Natural killer cell (primary cell): ENCODE data around the gene ZNF366. TPM values are rescaled to one million over a fixed set of nuclear protein-coding genes. Genes with fewer than 3 reads are reported as not detected.

ENCODE experiments used
- ATAC-seq, 3 donors: fragments of 150-1000 bp in 2 of 3; fragments of 200-7000 bp in 1 of 3; cut with Tn5 transposase; 1 replicate in 1 of 3; 2 replicates in 2 of 3; pipeline ENCODE4 v1.10.0; 2021; ENCODE audit warnings: mild to moderate bottlenecking in 2 of 3, moderate library complexity in 2 of 3
- DNase-seq, 2 donors: peaks; one replicate each; pipeline versions ENCODE4 v3.0.0 to v3.0.0-alpha.2; 2013 to 2021; ENCODE audit warnings: mixed read lengths in 1 of 2
- H3K27ac ChIP-seq: one replicate; pipeline ENCODE4 v1.5.1; 2013; ENCODE audit warnings: mild to moderate bottlenecking, low read length
- H3K27me3 ChIP-seq: one replicate; pipeline ENCODE4 v1.6.1; 2013; ENCODE audit warnings: low read length; ENCODE audit not compliant: control insufficient read depth, insufficient read depth
- H3K36me3 ChIP-seq: one replicate; pipeline ENCODE4 v1.6.1; 2013; ENCODE audit warnings: low read length; ENCODE audit not compliant: control insufficient read depth, insufficient read depth
- H3K4me1 ChIP-seq: one replicate; pipeline ENCODE4 v1.6.1; 2013; ENCODE audit warnings: low read length; ENCODE audit not compliant: control insufficient read depth, insufficient read depth
- H3K4me3 ChIP-seq: one replicate; pipeline ENCODE4 v1.5.1; 2013; ENCODE audit warnings: low read length
- H3K9me3 ChIP-seq: one replicate; pipeline ENCODE4 v1.6.1; 2013; ENCODE audit warnings: low read length; ENCODE audit not compliant: control insufficient read depth, insufficient read depth
- H3K27ac Mint-ChIP-seq, 2 donors: one replicate each; pipeline ENCODE4 v1.8.0; 2022; ENCODE audit warnings: mild to moderate bottlenecking in 2 of 2, mixed read lengths in 2 of 2, moderate library complexity in 1 of 2
- H3K27me3 Mint-ChIP-seq, 2 donors: one replicate each; pipeline ENCODE4 v1.8.0; 2022; ENCODE audit warnings: low read depth in 2 of 2, mixed read lengths in 2 of 2
- H3K36me3 Mint-ChIP-seq: one replicate; pipeline ENCODE4 v1.8.0; 2022; ENCODE audit warnings: mixed read lengths
- H3K4me1 Mint-ChIP-seq, 2 donors: one replicate each; pipeline ENCODE4 v1.8.0; 2022; ENCODE audit warnings: mixed read lengths in 2 of 2
- H3K4me3 Mint-ChIP-seq: one replicate; pipeline ENCODE4 v1.8.0; 2022; ENCODE audit warnings: mild to moderate bottlenecking, moderate library complexity, mixed read lengths
- H3K9me3 Mint-ChIP-seq, 2 donors: one replicate each; pipeline ENCODE4 v1.8.0; 2022; ENCODE audit warnings: mixed read lengths in 2 of 2
- CTCF ChIP-seq: fragments of 200-600 bp; IDR thresholded peaks from one replicate; pipeline ENCODE4 v1.8.0; 2022; ENCODE audit warnings: antibody characterized with exemption
- WGBS: methylation state at CpG from one replicate; pipeline ENCODE4 v1.1.7; 2013; ENCODE audit warnings: missing lambda C conversion rate; ENCODE audit not compliant: insufficient coverage; 5-methylcytosine and 5-hydroxymethylcytosine counted together
- intact Hi-C: fragments of 100-400 bp; cut with micrococcal nuclease; formaldehyde crosslinking; loops from one replicate; pipeline ENCODE4 v1.14.2; 2022
- total RNA-seq, 4 donors: library from RNA; stranded (reverse); fragments of 120-200 nt in 1 of 4; gene quantifications; one replicate each; pipeline versions ENCODE4 v1.2.3 to v1.2.4, GENCODE V29; 2013 to 2022

The ZNF366 gene
- total RNA-seq, 3 donors from 2014 or later (not counting 1 experiment from before 2014, with no cell fraction given), result 0.54 TPM; not detected in 2

- Mint-ChIP-seq H3K9me3 (no peaks in the 10 kb centered on the region), H3K27me3 (peaks cover 4 to 20% of the 10 kb centered on the region in 2 donors), H3K27ac (no peak overlapping the region), H3K36me3 (no peaks in the 10 kb centered on the region), H3K4me3 (no peak overlapping the region), H3K4me1 (no peaks in the 10 kb centered on the region)
- H3K4me3 ChIP-seq, result no peak overlapping the region
- H3K4me1 ChIP-seq, result no peaks in the 10 kb centered on the region
- no peak for TF ChIP-seq CTCF
- WGBS, result 78% methylated on average over 4 of the region's 5 CpGs
- intact Hi-C loops, result no loop called here
- ATAC-seq (peak in 1 of 3 donors; percentile 50), DNase-seq (no peak)
- no peaks in the 10 kb centered on the region for H3K27me3 ChIP-seq
- H3K36me3 ChIP-seq, result no peaks in the 10 kb centered on the region
- H3K9me3 ChIP-seq, result no peaks in the 10 kb centered on the region
- H3K27ac ChIP-seq, result no peak overlapping the region
Measured at GRCh38 chr5:72468024-72468423, 39.2 kb downstream of the ZNF366 start.

GRCh38 chr5:72467461-72467860, 39.7 kb downstream of the ZNF366 start:
- H3K27ac Mint-ChIP-seq, result no peak overlapping the region
- intact Hi-C loops, result no loop called here
- no peaks in the 10 kb centered on the region for H3K4me1 Mint-ChIP-seq
- Histone ChIP-seq H3K27me3 (no peaks in the 10 kb centered on the region), H3K4me3 (no peak overlapping the region), H3K27ac (no peak overlapping the region), H3K9me3 (no peaks in the 10 kb centered on the region), H3K36me3 (no peaks in the 10 kb centered on the region), H3K4me1 (no peaks in the 10 kb centered on the region)
- H3K27me3 Mint-ChIP-seq, result peaks cover 0 to 20% of the 10 kb centered on the region in 2 donors
- no peaks in the 10 kb centered on the region for H3K9me3 Mint-ChIP-seq
- H3K36me3 Mint-ChIP-seq, result no peaks in the 10 kb centered on the region
- 92% methylated on average over 2 of the region's 2 CpGs for WGBS
- no peak overlapping the region for H3K4me3 Mint-ChIP-seq
- no peak for TF ChIP-seq CTCF
- no peak for ATAC-seq
- DNase-seq, result no peak

GRCh38 chr5:72465601-72466563, 41.3 kb downstream of the ZNF366 start:
- no peak overlapping the region for H3K4me3 ChIP-seq
- Mint-ChIP-seq H3K36me3 (no peaks in the 10 kb centered on the region), H3K9me3 (no peaks in the 10 kb centered on the region), H3K4me1 (no peaks in the 10 kb centered on the region), H3K27ac (no peak overlapping the region), H3K27me3 (peaks cover 0 to 15% of the 10 kb centered on the region in 2 donors), H3K4me3 (no peak overlapping the region)
- WGBS, result 57% methylated on average over 7 of the region's 10 CpGs
- H3K4me1 ChIP-seq, result no peaks in the 10 kb centered on the region
- H3K27me3 ChIP-seq, result no peaks in the 10 kb centered on the region
- DNase-seq, result no peak
- no peak overlapping the region for H3K27ac ChIP-seq
- intact Hi-C loops, result no loop called here
- no peak for TF ChIP-seq CTCF
- ATAC-seq, result no peak
- H3K9me3 ChIP-seq, result no peaks in the 10 kb centered on the region
- no peaks in the 10 kb centered on the region for H3K36me3 ChIP-seq
